Stimulated activated CD4-positive, alpha-beta T cell treated with anti-CD3 and anti-CD28 coated beads, Interleukin-1b, Interleukin-23, amount 100 ng/mL, for 1 hour (primary cell): ENCODE data around the gene MINPP1.
"Not testable (repeated sequence)": the region's sequence is repeated elsewhere in the genome, so short reads cannot be mapped to it uniquely, and the experiment has no call there.

Experiments
- DNase-seq, 2 donors: peaks; one replicate each; pipeline ENCODE4 v3.0.0-alpha.2; 2020; ENCODE audit warnings: low read depth in 2 of 2

The MINPP1 gene, protein sequence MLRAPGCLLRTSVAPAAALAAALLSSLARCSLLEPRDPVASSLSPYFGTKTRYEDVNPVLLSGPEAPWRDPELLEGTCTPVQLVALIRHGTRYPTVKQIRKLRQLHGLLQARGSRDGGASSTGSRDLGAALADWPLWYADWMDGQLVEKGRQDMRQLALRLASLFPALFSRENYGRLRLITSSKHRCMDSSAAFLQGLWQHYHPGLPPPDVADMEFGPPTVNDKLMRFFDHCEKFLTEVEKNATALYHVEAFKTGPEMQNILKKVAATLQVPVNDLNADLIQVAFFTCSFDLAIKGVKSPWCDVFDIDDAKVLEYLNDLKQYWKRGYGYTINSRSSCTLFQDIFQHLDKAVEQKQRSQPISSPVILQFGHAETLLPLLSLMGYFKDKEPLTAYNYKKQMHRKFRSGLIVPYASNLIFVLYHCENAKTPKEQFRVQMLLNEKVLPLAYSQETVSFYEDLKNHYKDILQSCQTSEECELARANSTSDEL

DNA sequence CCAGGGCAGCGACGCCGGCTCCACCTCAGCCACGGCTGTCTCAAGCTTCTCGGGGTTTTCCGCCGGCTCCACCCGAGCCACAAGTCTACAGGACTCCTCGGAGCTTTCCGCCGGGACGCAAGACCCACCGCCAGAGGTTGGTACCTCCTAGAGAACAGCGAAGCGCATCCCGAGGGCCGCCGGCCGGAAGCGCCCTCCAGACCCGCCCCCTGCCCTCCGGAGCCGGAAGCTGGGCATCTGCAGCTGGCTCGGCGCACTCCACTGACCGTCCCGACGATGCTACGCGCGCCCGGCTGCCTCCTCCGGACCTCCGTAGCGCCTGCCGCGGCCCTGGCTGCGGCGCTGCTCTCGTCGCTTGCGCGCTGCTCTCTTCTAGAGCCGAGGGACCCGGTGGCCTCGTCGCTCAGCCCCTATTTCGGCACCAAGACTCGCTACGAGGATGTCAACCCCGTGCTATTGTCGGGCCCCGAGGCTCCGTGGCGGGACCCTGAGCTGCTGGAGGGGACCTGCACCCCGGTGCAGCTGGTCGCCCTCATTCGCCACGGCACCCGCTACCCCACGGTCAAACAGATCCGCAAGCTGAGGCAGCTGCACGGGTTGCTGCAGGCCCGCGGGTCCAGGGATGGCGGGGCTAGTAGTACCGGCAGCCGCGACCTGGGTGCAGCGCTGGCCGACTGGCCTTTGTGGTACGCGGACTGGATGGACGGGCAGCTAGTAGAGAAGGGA is at the start of gene MINPP1:
Gene MINPP1 (plus strand): TSS at position 254 of the 726 bp plus-strand sequence. CDS start 23 bp downstream, at position 277.
- DNase-seq = peak in 1 of 2 donors; percentile 63

DNA sequence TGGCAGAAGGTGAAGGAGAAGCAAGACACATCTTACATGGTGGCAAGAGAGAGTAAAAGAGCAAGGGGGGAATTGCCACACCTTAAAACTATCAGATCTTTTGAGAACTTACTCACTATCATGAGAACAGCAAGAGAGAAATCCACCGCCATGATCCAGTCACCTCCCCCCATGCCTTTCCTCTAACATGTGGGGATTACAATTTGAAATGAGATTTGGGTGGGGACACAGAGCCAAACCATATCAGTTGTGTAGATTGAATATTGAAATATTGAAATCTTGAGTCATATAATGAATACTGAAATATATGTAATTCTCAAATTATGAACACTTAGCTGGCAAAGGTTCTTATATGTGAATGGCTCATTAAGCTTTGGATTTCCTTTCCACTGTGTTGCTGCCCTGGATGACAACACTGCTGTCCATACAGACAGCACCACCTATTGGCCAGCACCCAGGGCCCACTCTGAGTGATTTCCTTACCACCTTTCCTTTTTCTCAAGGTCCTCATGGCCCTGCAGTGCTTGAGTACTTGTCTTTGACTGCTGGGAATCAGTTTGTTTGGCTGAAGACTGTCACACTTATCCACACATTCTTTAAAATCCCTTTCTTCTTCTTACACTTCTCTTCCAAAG is 48.0 kb upstream of the MINPP1 start:
- not testable (repeated sequence) for DNase-seq

DNA sequence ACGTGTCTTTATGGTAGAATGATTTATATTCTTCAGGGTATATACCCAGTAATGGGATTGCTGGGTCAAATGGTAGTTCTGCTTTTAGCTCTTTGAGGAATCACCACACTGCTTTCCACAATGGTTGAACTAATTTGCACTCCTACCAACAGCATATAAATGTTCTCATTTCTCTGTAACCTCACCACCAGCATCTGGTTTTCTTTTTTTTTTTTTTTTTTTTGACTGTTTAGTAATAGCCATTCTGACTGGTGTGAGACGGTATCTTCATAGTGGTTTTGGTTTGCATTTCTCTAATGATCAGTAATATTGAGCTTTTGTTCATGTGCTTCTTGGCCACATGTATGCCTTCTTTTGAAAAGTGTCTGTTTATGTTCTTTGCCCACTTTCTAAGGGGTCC is 42.9 kb upstream of the MINPP1 start:
- not testable (repeated sequence) for DNase-seq

DNA sequence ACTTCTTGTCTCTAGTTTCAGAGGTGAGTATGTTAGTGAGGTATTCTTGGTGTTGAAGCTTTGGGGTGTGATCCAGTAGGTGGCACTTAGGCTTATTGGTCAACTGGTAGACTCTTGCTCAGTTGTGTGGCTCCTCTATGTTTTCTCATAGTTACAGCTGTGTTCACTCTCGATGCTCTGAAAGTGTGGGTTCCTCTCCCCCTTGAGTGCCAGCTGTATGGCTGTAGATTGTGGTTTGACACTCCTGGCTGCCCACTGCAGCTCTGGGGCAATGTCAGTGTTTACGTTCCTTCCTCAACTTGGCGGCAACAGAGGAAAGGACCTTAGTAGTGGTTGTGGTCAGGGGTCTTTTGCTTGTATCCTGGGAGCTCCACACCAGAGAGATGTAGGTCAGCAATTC is 37.8 kb upstream of the MINPP1 start:
- DNase-seq = not testable (repeated sequence)

DNA sequence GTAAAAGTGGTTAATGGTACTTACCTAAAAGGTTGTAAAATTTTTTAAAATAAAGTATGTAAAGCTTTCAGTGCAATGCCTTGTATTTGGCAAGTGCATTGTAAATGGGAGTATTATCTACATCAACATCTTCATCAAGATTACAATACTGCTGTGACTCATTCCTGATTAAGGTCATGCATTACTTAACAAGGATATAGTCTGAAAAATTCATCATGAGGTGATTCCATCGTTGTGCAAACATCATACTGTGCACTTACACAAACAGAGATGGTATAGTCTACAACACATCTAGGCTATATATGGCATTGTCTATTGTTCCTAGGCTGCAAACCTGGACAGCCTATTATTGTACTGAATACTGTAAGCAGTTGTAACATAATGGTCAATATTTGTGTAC is 16.0 kb upstream of the MINPP1 start:
- DNase-seq = not testable (repeated sequence)

DNA sequence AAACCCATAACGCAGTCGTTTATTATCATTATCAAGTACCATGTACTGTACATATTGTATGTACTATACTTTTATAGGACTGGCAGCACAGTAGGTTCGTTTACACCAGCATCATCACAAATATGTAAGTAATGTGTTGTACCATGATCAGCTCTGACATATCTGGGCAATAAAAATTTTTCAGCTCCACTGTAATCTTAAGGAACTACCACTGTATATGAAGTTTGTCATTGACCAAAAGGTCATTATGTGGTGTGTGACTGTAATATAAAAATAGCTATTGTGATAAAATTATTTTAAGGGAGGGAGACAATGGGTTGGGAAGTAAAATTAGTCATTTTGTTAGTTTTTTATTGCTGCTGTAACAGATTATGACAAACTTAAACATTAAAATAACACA is 14.4 kb upstream of the MINPP1 start:
- not testable (repeated sequence) for DNase-seq

DNA sequence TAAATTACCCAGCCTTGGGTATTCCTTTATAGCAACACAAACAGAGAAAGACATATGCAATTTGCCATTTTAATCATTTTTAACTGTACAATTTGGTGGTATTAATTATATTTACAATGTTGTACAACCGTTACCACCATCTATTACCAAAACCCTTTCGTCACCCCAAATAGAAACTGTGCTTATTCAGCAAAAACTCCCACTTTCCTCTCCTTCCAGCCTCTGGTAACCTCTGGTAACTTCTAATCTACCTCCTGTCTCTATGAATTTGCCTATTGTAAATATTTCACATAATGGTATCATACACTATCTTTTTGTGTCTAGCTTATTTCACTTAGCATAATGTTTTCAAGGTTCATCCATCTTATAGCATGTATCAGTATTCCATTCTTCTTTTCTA is 12.2 kb upstream of the MINPP1 start:
- not testable (repeated sequence) for DNase-seq

DNA sequence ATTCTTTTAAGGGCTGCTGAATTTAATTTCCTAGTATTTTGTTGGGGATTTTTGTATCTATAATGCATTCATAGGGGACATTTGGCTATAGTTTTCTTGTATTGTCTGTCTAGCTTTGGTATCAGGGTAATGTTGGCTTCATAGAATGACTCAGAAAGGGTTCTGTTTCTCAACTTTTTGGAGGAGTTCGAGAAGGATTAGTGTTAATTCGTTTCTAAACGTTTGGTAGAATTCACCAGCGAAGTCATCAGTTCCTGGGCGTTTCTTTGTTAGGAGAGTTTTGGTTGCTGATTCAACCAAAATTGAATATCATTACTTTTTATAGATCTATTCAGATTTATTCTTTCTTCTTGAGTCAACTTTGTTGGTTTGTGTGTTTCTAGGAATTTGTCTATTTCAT is 9.2 kb upstream of the MINPP1 start:
- not testable (repeated sequence) for DNase-seq

DNA sequence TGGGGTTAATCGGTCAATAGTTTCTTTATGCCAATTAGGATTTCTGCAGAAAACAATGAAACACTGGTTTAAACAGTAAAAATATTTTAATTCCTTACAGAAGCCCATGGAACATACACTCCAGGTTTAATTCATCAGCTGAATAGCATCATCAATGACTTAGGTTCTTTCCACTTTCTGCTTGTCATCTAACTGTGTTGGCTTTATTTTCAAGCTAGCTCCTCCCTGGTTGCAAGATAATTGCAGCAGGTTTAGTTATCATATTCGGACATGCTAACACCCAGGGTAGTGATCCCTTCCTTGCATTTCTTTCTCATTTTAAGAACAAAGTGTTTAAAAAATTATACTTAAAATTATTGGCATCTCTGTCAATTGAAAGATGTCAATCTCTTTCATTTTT is 7.3 kb upstream of the MINPP1 start:
- not testable (repeated sequence) for DNase-seq

DNA sequence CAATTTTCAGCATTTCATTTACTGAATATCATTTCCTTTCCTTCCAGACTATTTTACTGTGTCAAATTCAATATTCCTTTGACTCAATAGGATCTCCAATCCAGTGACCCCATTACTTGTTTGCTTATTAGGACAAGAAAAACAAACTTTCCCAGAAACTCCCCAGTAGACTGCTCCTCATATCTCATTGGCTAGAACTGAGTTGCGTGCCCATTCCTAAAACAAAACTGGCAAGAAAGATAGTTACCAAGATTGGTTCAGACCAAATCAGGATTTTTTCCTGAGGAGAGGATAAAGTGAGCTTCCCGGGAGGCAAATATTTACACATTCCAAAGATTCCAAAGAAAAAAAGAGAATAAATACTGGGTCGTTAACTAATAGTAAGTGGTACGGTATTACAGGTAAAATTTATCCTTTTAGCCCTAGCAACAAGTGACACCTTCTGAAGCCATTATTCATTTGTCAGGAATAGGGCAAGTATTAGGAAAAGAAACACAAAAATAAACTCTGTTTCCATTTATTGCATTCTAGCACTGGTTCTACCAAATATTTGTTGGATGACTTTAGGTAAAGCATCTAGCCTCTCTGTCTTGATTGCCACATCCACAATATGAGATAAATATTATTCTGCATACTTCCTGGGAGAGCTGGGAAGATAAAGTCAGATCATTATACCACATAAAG is 6.4 kb upstream of the MINPP1 start:
- not testable (repeated sequence) for DNase-seq

DNA sequence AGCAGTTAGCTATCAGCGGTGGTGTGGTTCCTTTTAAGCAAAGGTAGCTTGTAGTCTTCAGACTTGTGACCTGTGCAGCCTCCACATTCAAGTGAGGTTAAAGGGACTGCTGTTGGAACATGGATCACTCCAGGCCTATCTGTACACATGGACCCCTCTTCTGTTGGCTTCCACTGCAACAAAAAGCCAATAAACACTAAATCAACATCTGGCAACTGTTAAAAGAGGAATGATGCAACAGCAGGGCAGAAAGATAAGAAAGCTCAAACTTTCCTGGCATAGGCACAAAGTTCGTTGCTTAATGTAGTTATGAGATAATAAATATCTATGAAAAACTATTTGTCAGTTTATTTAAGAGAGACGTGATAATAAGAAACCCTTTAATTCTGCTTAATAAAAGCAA is 4.0 kb upstream of the MINPP1 start:
- no peak for DNase-seq

DNA sequence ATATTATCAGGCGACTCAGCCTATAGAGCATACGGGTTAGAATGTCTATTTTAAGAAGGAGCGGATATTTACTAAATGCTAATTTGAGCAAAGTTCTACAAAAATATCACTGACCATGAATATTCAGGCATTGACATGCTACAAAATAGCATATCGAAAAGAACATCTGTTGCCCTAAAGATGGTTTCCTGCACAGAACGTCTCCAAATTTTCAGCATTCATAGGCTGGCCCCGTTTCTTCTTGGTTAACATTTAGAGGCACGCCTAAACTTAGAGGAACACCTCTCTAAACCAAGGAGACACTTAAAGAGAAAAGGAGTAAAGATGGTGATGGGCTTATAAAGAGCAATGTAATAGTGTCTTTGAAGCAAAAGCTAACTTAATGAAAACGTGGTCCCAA is 1.3 kb upstream of the MINPP1 start:
- no peak for DNase-seq

DNA sequence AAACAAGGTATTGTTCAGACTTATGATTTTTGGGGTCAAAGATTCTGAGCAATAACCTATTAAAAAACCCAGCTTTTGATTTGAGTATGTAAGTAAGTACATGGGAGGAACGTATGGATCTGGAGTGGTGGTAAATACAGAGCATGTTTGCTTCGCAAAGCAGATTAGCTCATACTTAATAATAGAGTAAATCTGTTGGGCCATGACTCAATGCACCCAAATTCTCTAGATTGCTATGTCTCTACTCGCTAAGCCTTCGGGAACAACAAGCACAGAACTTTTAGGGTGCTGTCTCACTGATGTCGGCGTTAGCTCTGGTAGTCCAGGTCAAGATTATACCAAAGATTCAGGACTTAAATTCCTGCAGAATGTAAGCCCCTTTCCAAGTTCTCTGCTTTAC is 807 bp upstream of the MINPP1 start:
- DNase-seq = no peak

DNA sequence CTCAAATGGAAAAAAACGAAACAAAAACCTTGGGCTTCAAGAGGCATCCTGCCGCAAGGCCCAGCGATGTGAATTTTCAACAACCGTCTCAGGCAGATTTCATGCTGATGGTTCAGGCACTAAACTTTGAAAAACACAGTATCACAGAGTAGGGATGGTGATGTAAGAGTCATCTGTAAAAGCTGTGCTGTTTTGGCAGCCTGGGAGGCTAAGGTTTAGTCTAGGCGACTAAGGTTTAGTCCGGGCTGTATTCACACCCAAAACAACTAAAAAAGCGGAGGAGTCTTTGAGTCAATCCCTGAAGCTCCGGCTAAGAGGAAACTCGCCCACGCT is 420 bp upstream of the MINPP1 start:
- no peak for DNase-seq

DNA sequence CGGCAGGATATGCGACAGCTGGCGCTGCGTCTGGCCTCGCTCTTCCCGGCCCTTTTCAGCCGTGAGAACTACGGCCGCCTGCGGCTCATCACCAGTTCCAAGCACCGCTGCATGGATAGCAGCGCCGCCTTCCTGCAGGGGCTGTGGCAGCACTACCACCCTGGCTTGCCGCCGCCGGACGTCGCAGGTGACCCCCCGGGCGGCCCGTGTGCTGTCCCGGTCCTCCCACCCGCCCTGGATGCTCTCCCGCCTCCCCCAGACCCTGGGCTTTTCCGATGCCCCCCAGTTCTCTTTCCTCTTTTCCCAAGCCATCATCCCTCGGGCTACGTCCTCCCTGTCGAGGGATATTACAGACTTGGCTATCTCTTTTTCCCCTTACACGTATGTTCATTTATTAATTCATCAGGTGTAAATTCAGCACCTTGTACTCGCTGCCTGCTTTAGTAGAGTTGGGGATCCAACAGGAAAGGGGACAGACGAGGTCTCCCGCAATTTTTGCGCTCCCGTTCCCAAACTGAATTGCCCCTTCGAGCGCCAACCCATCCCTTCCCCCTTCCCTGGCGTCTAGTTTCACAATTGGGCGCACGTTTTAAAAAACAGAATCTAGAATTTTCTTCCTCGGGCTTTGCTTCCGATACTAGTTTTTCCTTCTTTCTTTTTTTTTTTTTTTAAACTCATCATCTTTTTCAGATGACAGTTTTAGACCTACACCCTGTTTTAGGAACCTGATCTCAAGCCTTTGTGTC is 846 bp downstream of the MINPP1 start:
- no peak for DNase-seq

DNA sequence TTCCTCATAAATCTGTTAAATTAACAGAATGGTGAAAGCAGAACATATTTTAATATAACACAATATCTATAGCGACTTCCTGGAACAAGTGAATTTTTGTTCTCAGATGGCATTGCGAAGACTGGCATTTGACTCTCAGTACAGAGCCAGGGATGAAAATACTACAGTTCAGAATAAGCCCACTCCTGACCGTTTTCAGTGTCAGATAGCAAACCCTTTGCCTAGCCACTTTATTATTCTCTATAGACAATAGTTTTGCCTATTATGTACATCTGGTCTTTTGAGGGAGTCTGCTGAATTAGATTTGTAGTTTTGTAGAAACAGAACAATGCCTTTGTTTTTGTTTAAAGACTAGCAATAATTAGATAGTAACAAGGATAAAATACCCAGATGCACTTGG is 2.3 kb downstream of the MINPP1 start:
- DNase-seq = no peak

DNA sequence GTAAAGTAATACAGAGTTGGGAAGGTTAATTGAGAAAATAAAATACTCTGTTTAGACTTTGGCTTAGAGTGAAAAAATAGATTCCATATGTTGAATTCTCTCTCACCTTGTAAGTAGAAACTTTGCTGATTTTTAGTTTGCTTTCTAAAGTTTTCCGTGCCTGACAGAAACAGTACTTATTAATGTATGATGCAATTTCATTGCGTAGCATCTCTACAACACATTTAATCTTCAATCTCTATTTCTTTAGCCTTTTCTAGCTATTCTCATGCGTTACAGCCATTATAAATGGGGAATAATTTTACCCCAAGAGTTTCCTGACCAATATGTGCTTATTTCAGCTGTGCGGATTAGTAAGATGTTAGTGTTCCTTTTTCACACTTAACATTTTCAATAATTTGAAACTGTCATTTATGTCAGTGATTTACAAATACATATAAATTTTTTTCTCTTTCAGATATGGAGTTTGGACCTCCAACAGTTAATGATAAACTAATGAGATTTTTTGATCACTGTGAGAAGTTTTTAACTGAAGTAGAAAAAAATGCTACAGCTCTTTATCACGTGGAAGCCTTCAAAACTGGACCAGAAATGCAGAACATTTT is 3.3 kb downstream of the MINPP1 start:
- DNase-seq = no peak

DNA sequence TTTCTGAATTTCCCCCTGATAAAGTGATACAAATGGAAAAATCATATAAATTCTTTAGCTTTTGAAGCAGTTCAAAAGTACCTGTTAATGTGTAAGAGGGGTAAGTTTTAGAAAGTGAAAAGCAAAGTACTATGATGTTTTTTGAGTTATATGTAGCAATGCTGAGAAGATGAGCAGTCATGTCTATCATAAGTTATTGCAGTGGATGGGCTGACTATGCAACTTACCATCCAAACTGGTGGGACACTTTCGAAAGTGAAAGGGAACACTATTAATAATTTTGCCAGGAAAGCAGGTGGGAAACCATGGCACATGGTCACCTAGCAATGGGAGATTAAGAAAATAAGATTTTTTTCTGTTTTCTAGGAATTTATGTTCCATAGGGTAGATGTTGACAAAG is 4.1 kb downstream of the MINPP1 start:
- DNase-seq = no peak

DNA sequence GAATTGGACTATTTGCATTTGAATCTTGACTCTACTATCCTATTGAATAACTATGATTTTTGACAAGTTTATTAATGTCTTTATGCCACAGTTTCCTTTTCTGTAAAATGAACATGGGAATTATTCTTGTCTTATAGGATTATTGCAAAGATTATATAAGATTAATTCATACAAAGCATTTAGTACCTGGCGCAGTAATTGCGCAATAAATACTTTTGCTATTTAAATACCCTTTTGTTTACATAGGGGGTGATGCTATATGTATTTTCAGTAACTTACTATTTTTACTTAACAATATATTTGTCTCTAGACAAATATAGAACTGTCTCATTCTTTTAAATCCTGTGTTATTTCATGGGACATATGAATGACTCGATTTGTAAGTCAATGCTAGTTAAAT is 5.3 kb downstream of the MINPP1 start:
- no peak for DNase-seq

DNA sequence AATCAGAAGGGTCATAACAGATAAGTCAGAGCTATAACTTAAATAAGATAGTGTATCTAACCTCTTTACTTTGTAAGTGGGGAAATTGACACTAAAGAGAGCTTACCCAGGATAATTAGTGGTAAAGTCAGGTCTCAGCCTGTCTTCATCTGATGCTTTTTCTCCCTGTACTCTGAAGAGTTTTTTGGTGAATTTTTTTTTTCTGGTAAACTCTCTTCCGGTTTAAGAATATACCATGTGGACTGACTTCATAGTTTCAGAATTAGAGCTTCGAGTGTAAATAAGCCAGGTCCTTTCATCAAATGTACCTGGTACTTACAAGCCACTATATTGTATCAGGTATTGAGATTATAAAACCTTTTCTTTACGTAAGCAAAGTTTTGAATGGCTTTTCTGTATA is 6.8 kb downstream of the MINPP1 start:
- no peak for DNase-seq

DNA sequence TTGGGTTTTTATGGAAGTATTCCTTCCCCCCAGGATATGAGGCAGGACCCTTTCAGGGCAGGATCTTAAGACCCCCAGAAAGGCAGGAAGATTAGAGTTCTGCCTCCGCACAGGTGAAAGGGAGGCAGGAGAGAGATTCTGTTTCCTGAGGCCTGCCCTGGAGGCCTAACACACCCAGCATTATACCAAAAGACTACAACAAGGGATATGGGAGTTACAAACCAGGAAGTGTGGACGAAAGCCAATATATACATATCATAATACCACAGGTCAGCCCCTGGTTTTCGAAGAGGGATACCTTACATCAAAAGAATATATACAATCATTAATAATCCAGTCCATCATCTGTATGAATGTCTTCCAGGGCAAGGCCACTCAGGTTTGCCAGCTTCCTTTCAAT is 14.2 kb downstream of the MINPP1 start:
- no peak for DNase-seq
